H1 (cell line): ENCODE results near the gene CCDC38. TPM values are rescaled to one million over a fixed set of nuclear protein-coding genes. Genes with fewer than 3 reads are reported as not detected.
A peak's percentile ranks its signal among the peaks of the same experiment; 100 is the strongest.

Source experiments
- CTCF ChIA-PET: fragments of 300-600 bp; sonication (Branson Sonifier 250); formaldehyde crosslinking; loops from one replicate; lab custom pipeline; 2021; ENCODE audit not compliant: partially characterized antibody; lab: Charles Lee
- POLR2A ChIA-PET: fragments of 300-600 bp; sonication (Branson Sonifier 250); formaldehyde crosslinking; loops from one replicate; lab custom pipeline; 2021; ENCODE audit warnings: inconsistent platforms; ENCODE audit not compliant: partially characterized antibody; lab: Charles Lee
- DNase-seq, 2 experiments: peaks; one replicate each; pipeline versions ENCODE4 v3.0.0 to v3.0.0-alpha.2; 2010 to 2022; ENCODE audit warnings: low spot score in 2 of 2, low read depth in 1 of 2, mixed read lengths in 1 of 2
- FAIRE-seq: peaks from 2 replicates; lab custom pipeline; 2011; peaks lifted over from hg19 to GRCh38; lab: Jason Lieb, UNC
- H2AFZ ChIP-seq: 2 replicates; pipeline ENCODE4 v1.8.1; 2012; ENCODE audit warnings: low read length, inconsistent platforms
- H2AK5ac ChIP-seq: 2 replicates; pipeline ENCODE4 v1.6.1; 2013; ENCODE audit warnings: low read depth, low read length
- H2BK120ac ChIP-seq: replicated peaks from 2 replicates; pipeline ENCODE3; 2013; ENCODE audit warnings: low read depth, low read length, inconsistent platforms
- H2BK12ac ChIP-seq: 2 replicates; pipeline ENCODE4 v1.6.1; 2013; ENCODE audit warnings: low read depth, low read length
- H2BK15ac ChIP-seq: 2 replicates; pipeline ENCODE4 v1.6.1; 2013; ENCODE audit warnings: low read length
- H2BK20ac ChIP-seq: 2 replicates; pipeline ENCODE4 v1.6.1; 2013; ENCODE audit warnings: low read length
- H2BK5ac ChIP-seq: 2 replicates; pipeline ENCODE4 v1.6.1; 2013; ENCODE audit warnings: low read depth, low read length
- H3K14ac ChIP-seq: 2 replicates; pipeline ENCODE4 v1.6.1; 2013; ENCODE audit warnings: inconsistent platforms; ENCODE audit not compliant: insufficient read length
- H3K18ac ChIP-seq: 2 replicates; pipeline ENCODE4 v1.6.1; 2013; ENCODE audit warnings: low read length; ENCODE audit errors: extremely low read depth
- H3K23ac ChIP-seq: 2 replicates; pipeline ENCODE4 v1.6.1; 2013; ENCODE audit warnings: inconsistent platforms; ENCODE audit not compliant: insufficient read length
- H3K23me2 ChIP-seq: 2 replicates; pipeline ENCODE4 v1.6.1; 2013; ENCODE audit warnings: low read depth, low read length
- H3K27ac ChIP-seq: 2 replicates; pipeline ENCODE4 v1.6.1; 2011; ENCODE audit warnings: low read depth, low read length, inconsistent platforms
- H3K27me3 ChIP-seq, 4 experiments: replicated peaks in 1 of 4; 1 replicate in 1 of 4; 2 replicates in 3 of 4; pipeline versions ENCODE4 v1.6.1 to v1.8.1; 2011 to 2013; ENCODE audit warnings: low read length in 3 of 4, mild to moderate bottlenecking in 3 of 4, inconsistent platforms in 2 of 4, mixed read lengths in 2 of 4, moderate library complexity in 1 of 4; ENCODE audit not compliant: control insufficient read depth in 3 of 4, insufficient read depth in 3 of 4; ENCODE audit errors: extremely low read depth in 1 of 4
- H3K36me3 ChIP-seq, 4 experiments: 2 replicates each; pipeline versions ENCODE4 v1.6.1 to v1.8.1; 2011 to 2013; ENCODE audit warnings: mild to moderate bottlenecking in 4 of 4, low read length in 3 of 4, moderate library complexity in 2 of 4, control low read depth in 1 of 4, inconsistent platforms in 1 of 4; ENCODE audit not compliant: insufficient read depth in 4 of 4, control insufficient read depth in 2 of 4
- H3K4ac ChIP-seq: replicated peaks from 2 replicates; pipeline ENCODE3; 2013; ENCODE audit warnings: low read length, low read depth, mixed read lengths, inconsistent platforms; ENCODE audit not compliant: insufficient read length
- H3K4me1 ChIP-seq, 4 experiments: replicated peaks in 1 of 4; 1 replicate in 1 of 4; 2 replicates in 3 of 4; pipeline versions ENCODE4 v1.6.1 to v1.8.1; 2011 to 2013; ENCODE audit warnings: low read length in 3 of 4, inconsistent platforms in 2 of 4, mixed read lengths in 1 of 4; ENCODE audit not compliant: insufficient read depth in 4 of 4, control insufficient read depth in 3 of 4
- H3K4me2 ChIP-seq, 2 experiments: 2 replicates each; pipeline versions ENCODE4 v1.6.1 to v1.8.1; 2011 to 2013; ENCODE audit warnings: low read depth in 2 of 2, low read length in 2 of 2, control low read depth in 1 of 2, inconsistent platforms in 1 of 2, mild to moderate bottlenecking in 1 of 2; ENCODE audit not compliant: insufficient read depth in 1 of 2
- H3K4me3 ChIP-seq, 4 experiments: fragments of 200-600, 300-600 bp in 1 of 4; sonication (generic), shearing (Covaris generic), sonication (Bioruptor Twin) in 1 of 4; 2 replicates each; pipeline versions ENCODE4 v1.5.1 to v1.8.1; 2011 to 2016; ENCODE audit warnings: low read length in 4 of 4, low read depth in 3 of 4, control low read depth in 2 of 4, inconsistent platforms in 2 of 4, mild to moderate bottlenecking in 2 of 4, mixed read lengths in 1 of 4, moderate library complexity in 1 of 4; ENCODE audit not compliant: insufficient read depth in 2 of 4; ENCODE audit errors: extremely low read depth in 1 of 4
- H3K56ac ChIP-seq: replicated peaks from 2 replicates; pipeline ENCODE3; 2013; ENCODE audit warnings: low read depth, mild to moderate bottlenecking, mixed read lengths, low read length, inconsistent platforms; ENCODE audit not compliant: insufficient read length
- H3K79me1 ChIP-seq: 2 replicates; pipeline ENCODE4 v1.6.1; 2013; ENCODE audit warnings: low read depth, low read length, control low read depth
- H3K79me2 ChIP-seq, 2 experiments: 2 replicates each; pipeline versions ENCODE4 v1.6.1 to v1.8.1; 2012 to 2013; ENCODE audit warnings: low read length in 2 of 2, mild to moderate bottlenecking in 2 of 2, inconsistent platforms in 1 of 2; ENCODE audit not compliant: insufficient read depth in 2 of 2, control insufficient read depth in 1 of 2
- H3K9ac ChIP-seq, 4 experiments: replicated peaks in 1 of 4; 1 replicate in 1 of 4; 2 replicates in 3 of 4; pipeline versions ENCODE4 v1.6.1 to v1.8.1; 2011 to 2013; ENCODE audit warnings: low read depth in 3 of 4, low read length in 3 of 4, control low read depth in 2 of 4, mild to moderate bottlenecking in 2 of 4, moderate library complexity in 2 of 4, inconsistent platforms in 1 of 4; ENCODE audit errors: extremely low read depth in 1 of 4
- H3K9me3 ChIP-seq, 2 experiments: 2 replicates each; pipeline versions ENCODE4 v1.6.1 to v1.8.1; 2012 to 2013; ENCODE audit warnings: mild to moderate bottlenecking in 2 of 2, moderate library complexity in 2 of 2, control low read depth in 1 of 2, inconsistent platforms in 1 of 2, low read depth in 1 of 2, low read length in 1 of 2, mixed read lengths in 1 of 2; ENCODE audit not compliant: insufficient read depth in 2 of 2
- H4K20me1 ChIP-seq, 2 experiments: replicated peaks in 1 of 2; 2 replicates each; pipeline versions ENCODE3 to v1.8.1; 2011 to 2013; ENCODE audit warnings: inconsistent platforms in 2 of 2, low read length in 2 of 2, mild to moderate bottlenecking in 1 of 2; ENCODE audit not compliant: insufficient read depth in 2 of 2, control insufficient read depth in 1 of 2
- H4K5ac ChIP-seq: 2 replicates; pipeline ENCODE4 v1.6.1; 2013; ENCODE audit warnings: low read length, low read depth, mixed read lengths, inconsistent platforms; ENCODE audit not compliant: insufficient read length
- H4K8ac ChIP-seq: 2 replicates; pipeline ENCODE4 v1.8.0; 2013; ENCODE audit warnings: mild to moderate bottlenecking, moderate library complexity, low read length, inconsistent platforms; ENCODE audit not compliant: insufficient read depth; ENCODE audit errors: extremely low read depth
- H4K91ac ChIP-seq: replicated peaks from 2 replicates; pipeline ENCODE3; 2013; ENCODE audit warnings: low read length, mixed read lengths, inconsistent platforms; ENCODE audit not compliant: insufficient read length
- CBX5 ChIP-seq: fragments of 300-800, 300-1000 bp; sonication (generic); IDR thresholded peaks from 2 replicates; pipeline ENCODE4 v1.7.1; 2016; ENCODE audit warnings: antibody characterized with exemption, low read length, low read depth
- JUND ChIP-seq: IDR thresholded peaks from 2 replicates; pipeline ENCODE4 v1.6.1; 2011; ENCODE audit warnings: mild to moderate bottlenecking, improper control_type of control experiment, low read length
- NRF1 ChIP-seq: IDR thresholded peaks from 2 replicates; pipeline ENCODE4 v1.6.1; 2011; ENCODE audit warnings: mild to moderate bottlenecking, low read depth, low read length, improper control_type of control experiment
- SP4 ChIP-seq: IDR thresholded peaks from 2 replicates; pipeline ENCODE4 v1.6.1; 2012; ENCODE audit warnings: low read length, inconsistent platforms
- TEAD4 ChIP-seq: IDR thresholded peaks from 2 replicates; pipeline ENCODE4 v1.6.1; 2012; ENCODE audit warnings: low read depth, low read length, inconsistent platforms, mixed read lengths
- WGBS, 2 experiments: shearing (Covaris generic) in 1 of 2; methylation state at CpG; one replicate each; pipeline versions ENCODE4 v1.1.6 to v1.1.7; 2013 to 2015; ENCODE audit warnings: low lambda C conversion rate in 2 of 2, mixed read lengths in 2 of 2, inconsistent platforms in 1 of 2, low coverage in 1 of 2, missing lambda C conversion rate in 1 of 2; ENCODE audit not compliant: insufficient replicate concordance in 2 of 2, insufficient coverage in 1 of 2, insufficient read length in 1 of 2; ENCODE audit errors: extremely low coverage in 1 of 2, missing lambda C conversion rate in 1 of 2; 5-methylcytosine and 5-hydroxymethylcytosine counted together
- polyA plus RNA-seq, 7 experiments: library from polyadenylated mRNA; depleted of rRNA in 3 of 7; stranded (reverse) in 5 of 7; unstranded in 2 of 7; fragments of >200 nt in 5 of 7; fragments of 200-250 nt in 2 of 7; gene quantifications; 1 replicate in 5 of 7; 2 replicates in 1 of 7; 4 replicates in 1 of 7; pipeline versions ENCODE4 v1.2.1 to v1.2.3, GENCODE V29; 2011 to 2013; ENCODE audit warnings: missing spikeins in 2 of 7, mixed read lengths in 2 of 7
- total RNA-seq: library from RNA; stranded (reverse); fragmentation: NEBNext Ultra II Directional; extraction: Animal tissue kit (Norgen Biotek cat#: 25700); gene quantifications from 2 replicates; pipeline ENCODE4 v1.2.1, GENCODE V29; 2021
- TF ChIP-seq, protein P1 (sequence below): IDR thresholded peaks from 2 replicates; pipeline ENCODE4 v1.6.1; 2012; ENCODE audit warnings: inconsistent platforms

Gene CCDC38
- total and polyA plus RNA-seq, 2 of the 8 experiments (the other 6 are each of a cell fraction or from before 2014, with no cell fraction given) = not detected

DNA sequence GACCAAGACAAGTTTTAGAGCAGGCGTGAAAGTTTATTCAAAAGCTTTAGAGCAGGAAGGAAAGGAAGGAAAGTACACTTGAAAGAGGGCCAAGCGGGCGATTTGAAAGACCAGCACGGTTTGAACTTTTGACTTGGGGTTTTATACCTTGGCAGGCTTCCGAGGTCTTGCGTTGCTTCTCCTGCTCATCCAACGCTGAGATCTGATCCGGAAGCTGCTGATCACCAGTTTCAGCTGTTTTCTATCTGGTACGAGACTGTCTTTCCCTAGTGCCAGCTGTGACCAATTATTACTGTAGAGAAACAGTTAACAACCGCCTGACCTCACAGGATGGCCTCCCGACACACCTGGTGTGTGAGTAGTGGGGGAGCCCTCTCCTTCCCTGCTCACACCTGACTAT lies 104.3 kb downstream of the CCDC38 start:
- H3K9me3 ChIP-seq = no peaks in the 10 kb centered on the region
- no peak overlapping the region for H3K4ac ChIP-seq
- H3K4me2 ChIP-seq = no peak overlapping the region
- H2AFZ ChIP-seq = peak overlapping the region; percentile 82; the same call in 1 of the 2 replicates
- H2BK15ac ChIP-seq = 0 out of 2 replicates have a peak overlapping the region, but pooled peaks have one; percentile 29
- TF ChIP-seq, protein P1, sequence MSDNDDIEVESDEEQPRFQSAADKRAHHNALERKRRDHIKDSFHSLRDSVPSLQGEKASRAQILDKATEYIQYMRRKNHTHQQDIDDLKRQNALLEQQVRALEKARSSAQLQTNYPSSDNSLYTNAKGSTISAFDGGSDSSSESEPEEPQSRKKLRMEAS = no peak
- TF ChIP-seq CBX5 = no peak
- TF ChIP-seq TEAD4 = no peak
- no peak for TF ChIP-seq JUND
- TF ChIP-seq SP4 = no peak
- no peak for TF ChIP-seq NRF1
- H3K9ac ChIP-seq = no peak overlapping the region
- no peak overlapping the region for H4K91ac ChIP-seq
- WGBS, 2 experiments = 78% methylated on average over 11 of the region's 11 CpGs; no CpG with 5 or more reads in 1 of the 2 experiments
- peaks cover 0 to 3% (median 0%) of the 10 kb centered on the region in 4 experiments; a peak in 1 of 7 replicates for H3K4me1 ChIP-seq
- no peaks in the 10 kb centered on the region for H3K79me2 ChIP-seq
- H3K27me3 ChIP-seq = no peaks in the 10 kb centered on the region
- H3K14ac ChIP-seq = no peak overlapping the region
- H2BK5ac ChIP-seq = no peak overlapping the region
- H3K56ac ChIP-seq = no peak overlapping the region
- H3K27ac ChIP-seq = no peak overlapping the region
- H3K4me3 ChIP-seq = no peak overlapping the region
- no peaks in the 10 kb centered on the region for H4K20me1 ChIP-seq
- H2BK20ac ChIP-seq = no peak overlapping the region
- no peak overlapping the region for H2BK12ac ChIP-seq
- H4K8ac ChIP-seq = no peak overlapping the region
- no peak overlapping the region for H2BK120ac ChIP-seq
- no peaks in the 10 kb centered on the region for H3K79me1 ChIP-seq
- no peak overlapping the region for H3K18ac ChIP-seq
- CTCF ChIA-PET = no interaction called here
- DNase-seq = no peak
- H3K36me3 ChIP-seq = no peaks in the 10 kb centered on the region
- POLR2A ChIA-PET = interaction anchor here (0.8 to 1.2 kb wide), 2 partner anchors 22 to 32 kb away, joined by 3 read pairs; no protein-coding TSS in a partner anchor
- H2AK5ac ChIP-seq = no peak overlapping the region
- no peak for FAIRE-seq
- no peak overlapping the region for H3K23ac ChIP-seq
- no peak overlapping the region for H4K5ac ChIP-seq
- H3K23me2 ChIP-seq = no peaks in the 10 kb centered on the region; the same call in 1 of the 2 replicates
